DMS79 (cell line): ENCODE results near the gene PRKAR1B.

Source experiments
- DNase-seq: peaks from one replicate; lab custom pipeline; 2025; lab: John Stamatoyannopoulos, UW

The PRKAR1B gene

GRCh38 chr7:586494-586893 lies 140.6 kb downstream of the PRKAR1B start:
- DNase-seq: no peak

GRCh38 chr7:585873-586272 lies 141.2 kb downstream of the PRKAR1B start:
- no peak for DNase-seq

DNA sequence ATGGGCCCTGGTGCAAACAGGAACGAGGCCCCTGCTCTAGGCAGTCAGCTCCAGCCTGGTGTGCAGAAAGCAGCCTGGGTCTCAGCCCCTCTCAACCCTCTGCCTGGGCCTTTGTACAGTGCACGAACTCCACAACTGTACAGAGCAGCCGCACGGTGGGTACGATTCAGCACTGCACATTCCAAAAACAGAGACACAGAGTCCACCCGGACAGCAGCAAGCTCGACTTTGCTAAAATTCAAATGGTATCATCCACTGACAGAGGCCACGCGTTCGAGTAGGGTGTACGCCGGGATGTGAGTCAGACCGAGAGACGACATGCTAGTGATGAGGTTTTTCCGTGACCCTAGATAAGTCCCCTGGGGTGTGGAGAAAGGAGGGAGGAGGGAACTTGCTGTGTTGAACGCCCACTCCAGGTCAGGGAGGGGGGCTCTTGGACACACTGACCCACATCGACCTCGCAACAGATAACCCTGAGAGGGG lies 141.8 kb downstream of the PRKAR1B start:
- no peak for DNase-seq

- no peak for DNase-seq
These were observed 142.3 kb downstream of the PRKAR1B start for GRCh38 chr7:584820-585219.

DNA sequence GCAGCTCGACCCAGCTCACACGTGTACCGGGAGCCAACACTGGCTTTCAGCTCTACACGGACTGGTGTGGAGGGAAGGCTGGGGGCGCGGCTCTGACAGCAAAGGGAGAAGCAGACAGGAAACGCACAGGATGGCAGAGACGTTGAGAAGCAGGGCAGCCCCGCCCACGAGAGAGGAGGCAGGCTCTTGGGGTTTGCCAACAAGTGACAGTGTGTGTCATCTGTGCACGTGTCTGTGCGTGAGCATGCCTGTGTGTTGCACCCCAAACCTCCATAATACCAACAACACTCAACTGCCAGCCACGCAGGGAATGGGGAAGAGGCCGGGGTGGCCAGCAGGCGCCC lies 143.0 kb downstream of the PRKAR1B start:
- DNase-seq: no peak

GRCh38 chr7:583410-584121 lies 143.5 kb downstream of the PRKAR1B start:
- DNase-seq: no peak

- no peak for DNase-seq
These were observed 144.2 kb downstream of the PRKAR1B start for GRCh38 chr7:582931-583330.

- DNase-seq: no peak
These were observed 144.8 kb downstream of the PRKAR1B start for GRCh38 chr7:582081-582835.

DNA sequence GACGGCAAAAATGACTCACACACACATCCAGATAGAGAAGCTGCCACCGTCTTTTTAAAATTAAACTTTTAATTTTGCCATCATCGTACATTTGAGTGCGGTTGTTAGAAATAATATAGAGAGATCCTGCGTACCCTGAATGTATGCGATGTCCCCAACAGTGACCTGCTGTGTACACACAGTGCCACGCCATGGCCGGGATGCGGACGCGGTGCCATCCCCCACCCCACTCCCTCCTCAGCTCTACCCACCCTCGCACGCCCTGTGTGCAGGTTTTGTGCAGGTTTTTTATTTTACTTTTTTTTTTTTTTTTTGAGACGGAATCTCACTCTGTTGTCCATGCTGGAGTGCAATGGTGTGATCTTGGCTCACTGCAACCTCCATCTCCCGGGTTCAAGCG lies 148.7 kb downstream of the PRKAR1B start:
- DNase-seq: no peak

- DNase-seq: no peak
These were observed 149.2 kb downstream of the PRKAR1B start for GRCh38 chr7:577741-578370.

- no peak for DNase-seq
These were observed 149.8 kb downstream of the PRKAR1B start for GRCh38 chr7:577278-577665.

DNA sequence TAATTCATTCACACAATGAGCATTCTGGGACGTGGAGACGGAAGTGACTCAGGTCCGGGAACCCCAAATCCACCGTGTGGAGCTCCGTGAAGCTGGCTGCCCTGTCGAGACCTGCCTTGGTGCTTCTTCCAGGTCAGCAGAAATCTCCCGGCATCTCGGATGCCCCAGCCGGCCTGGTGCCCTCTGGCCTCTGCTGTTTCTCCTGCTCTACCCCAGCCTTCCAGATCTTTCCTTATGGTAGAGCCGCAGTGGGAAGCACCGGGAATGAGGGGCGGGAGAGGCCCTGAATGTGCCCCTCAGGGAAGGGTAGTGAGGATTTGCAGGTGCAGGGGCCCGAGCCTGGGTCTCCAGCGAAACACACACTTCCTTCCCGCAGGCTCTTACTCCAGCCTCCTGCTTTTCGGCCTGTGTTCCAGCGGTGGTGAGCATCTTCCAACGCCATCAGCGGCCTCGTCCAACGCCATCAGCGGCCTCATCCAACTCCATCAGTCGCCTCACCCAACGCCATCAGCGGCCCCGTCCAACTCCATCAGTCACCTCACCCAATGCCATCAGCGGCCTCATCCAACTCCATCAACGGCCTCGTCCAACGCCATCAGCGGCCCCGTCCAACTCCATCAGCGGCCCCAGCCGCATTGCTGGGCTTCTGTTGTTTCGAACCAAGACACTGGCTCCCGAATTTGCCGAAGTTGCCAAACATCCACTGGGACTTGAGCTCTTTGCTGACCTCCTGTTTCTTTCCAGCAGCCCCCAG lies 150.4 kb downstream of the PRKAR1B start:
- DNase-seq: no peak

DNA sequence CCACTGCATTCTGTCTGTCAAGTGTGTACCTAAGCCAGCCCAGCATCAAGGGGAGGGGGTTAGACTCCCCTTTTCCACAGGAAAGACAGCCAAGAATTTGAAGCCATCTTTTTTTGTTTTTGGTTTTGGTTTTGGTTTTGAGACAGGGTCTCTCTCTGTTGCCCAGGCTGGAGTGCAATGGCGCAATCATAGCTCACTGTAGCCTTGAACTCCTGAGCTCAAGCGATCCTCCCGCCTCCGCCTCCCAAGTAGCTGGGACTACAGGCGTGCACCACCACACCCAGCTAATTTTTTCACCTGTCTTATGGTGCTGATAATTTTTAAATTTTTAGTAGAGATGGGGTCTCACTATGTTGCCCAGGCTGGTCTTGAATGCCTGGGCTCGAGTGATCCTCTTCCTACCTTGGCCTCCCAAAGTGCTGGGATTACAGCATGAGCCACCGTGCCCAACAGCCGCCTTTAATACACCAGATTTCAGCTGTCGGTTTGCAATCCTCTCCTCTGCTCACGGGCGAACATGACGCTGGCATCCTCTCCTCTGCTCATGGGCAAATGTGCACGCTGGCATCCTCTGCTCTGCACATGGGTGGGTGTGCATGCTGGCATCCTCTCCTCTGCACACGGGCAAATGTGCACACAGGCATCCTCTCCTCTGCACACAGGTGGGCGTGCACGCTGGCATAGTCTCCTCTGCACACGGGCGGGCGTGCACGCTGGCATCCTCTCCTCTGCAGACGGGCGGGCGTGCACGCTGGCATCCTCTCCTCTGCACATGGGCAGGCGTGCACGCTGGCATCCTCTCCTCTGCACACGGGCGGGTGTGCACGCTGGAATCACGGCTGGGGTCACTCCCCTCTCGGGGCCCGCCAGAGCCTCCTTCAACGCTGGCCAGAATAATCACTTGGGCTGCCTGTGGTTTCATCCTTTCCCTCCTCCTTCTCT lies 151.4 kb downstream of the PRKAR1B start:
- no peak for DNase-seq

GRCh38 chr7:574661-575395 lies 152.3 kb downstream of the PRKAR1B start:
- DNase-seq: no peak

DNA sequence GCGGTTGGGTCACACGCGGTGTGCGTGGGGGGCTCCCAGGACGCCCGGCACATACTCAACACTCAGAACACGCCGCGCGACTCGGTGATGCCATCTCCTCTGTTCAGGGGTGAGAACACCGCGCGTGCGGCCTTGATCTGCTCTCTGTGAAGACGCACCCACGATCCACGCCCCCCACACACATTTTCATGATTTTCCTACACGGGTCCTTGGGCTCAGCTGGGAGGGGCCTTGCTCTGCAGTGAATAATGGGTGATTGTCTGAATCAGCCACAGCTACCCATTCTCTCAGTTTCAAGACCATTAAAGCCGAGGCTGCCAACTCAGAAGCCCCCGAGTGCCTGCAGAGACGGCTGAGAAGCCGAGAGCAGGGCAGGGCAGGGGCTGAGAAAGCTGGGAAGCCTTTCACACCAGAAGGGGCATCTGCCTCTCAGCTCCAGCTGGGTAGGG lies 153.1 kb downstream of the PRKAR1B start:
- DNase-seq: no peak

DNA sequence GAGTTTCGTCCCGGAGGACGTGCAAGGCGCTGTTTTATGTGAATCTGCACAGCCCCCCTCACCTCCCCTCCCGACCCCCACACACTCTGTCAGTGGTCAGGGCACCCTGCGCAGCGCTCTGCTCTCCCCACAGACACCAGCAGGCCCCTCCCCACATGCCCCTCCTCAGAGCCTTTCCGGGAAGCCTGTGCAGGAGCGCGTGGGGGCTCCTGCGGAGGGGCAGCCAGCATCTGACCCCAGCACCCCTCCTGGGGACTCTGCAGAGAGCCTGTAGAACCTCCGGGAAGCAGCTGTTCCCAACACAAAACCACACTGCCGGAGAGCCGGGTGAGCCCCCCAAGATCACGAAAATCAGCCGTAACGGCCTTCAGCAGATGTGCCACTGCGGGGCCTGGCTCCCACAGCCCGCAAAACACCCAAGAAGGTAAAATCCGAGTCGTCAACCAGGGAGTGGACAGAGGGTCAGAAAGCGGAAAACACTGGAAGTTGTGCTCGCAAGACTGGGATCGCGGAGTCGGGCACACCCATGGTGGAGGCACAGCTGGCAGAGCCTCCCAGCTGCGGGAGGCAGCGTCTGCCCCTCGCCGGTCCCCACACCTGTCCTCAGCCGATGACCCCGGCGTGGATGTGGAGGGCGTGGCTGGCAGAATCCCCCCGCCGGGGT lies 153.7 kb downstream of the PRKAR1B start:
- DNase-seq: no peak

- DNase-seq: no peak
These were observed 154.4 kb downstream of the PRKAR1B start for GRCh38 chr7:572416-573268.

- no peak for DNase-seq
These were observed 155.2 kb downstream of the PRKAR1B start for GRCh38 chr7:571718-572415.
